ENCODE results near the gene RIN3.

Gene RIN3

GRCh38 chr14:92528486-92529100 is 15.0 kb downstream of the RIN3 start:
- DNase-seq (ENCODE audit: low spot score) = no peak

DNA sequence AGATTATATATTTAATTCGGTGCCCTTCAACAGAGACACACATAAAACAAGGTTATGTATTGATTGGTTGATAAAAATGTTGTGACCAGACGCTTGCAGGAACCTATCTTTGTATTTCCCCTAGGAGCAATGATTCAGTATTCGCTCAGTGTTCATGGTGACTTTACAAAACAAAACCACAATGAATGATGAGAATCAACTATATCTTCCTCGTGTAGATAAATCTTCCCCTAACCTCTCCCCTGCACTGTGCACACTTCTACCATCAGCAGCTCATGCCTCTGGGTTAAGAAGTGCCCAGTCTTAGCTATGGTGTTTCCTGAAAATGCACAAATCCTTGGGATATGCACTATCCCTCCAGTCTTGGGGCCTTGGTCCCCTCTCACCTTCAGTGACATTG is 16.3 kb downstream of the RIN3 start:
- no peak for DNase-seq (ENCODE audit: low spot score)

DNA sequence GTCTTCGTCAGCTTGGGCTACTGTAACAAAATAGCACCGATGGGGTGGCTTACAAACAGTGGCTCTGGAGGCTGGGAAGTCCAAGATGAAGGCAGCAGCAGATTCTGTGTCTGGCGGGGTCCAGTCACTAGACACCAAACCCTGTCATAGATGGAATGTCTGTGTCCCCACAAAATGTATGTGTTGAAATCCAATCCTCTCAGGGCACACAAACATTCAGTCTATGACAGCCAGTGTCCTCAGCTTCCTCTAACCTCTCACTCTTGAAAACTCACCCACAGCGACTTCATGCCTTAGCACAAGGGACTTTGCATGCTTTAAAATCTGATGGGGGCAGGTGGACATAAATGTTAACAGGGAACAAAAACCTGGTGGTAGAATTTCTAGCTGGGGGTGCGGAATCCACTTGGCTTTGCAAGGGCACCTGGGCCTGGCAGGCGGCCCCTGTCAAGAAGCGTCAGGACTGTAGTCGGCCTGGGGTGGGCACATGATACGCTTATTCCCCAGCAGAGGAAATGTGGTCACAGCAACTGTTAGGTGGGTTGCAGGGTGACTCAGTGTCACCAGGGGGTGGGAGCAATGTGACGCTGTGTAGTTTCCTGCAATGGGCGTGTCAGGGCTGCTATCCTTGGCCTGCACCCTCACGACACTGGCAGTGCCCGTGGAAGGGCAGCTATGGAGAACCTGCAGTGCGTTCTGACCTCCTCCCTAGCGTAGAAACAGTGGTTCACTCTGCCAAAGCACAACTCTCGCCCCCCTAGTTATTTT is 17.7 kb downstream of the RIN3 start:
- DNase-seq (ENCODE audit: low spot score) = no peak

DNA sequence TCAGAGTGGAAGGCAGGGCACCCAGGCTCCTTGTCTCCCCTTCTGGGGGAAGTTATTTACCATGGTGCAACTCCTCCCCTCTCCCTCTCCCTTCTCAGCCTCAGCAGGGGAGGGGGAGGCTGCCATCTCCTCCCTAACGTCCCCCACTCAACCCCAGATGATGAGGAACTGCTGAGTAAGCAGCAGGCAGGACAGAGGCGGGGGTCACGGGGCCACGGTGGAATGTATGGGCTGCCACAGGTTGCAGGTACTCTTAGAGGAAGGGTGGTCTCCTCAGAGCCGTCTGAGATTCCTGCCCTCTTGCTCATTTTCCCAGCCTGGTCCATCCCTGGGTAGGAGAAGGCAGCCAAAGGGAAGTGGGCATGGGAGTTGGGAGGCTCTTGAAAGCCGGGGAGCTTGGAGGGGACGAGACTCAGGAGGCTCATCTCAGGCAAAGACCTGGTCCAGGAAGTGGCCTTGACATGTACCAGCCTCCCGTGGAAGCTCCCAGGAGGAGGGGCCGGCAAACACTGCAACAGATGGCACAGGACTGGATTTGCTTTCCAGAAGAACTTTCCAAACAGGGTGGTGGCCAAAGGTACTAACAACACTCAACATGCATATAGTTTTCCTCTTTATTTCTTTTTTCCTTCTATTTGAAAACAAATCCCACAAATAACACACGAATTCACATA is 19.0 kb downstream of the RIN3 start:
- no peak for DNase-seq (ENCODE audit: low spot score)

DNA sequence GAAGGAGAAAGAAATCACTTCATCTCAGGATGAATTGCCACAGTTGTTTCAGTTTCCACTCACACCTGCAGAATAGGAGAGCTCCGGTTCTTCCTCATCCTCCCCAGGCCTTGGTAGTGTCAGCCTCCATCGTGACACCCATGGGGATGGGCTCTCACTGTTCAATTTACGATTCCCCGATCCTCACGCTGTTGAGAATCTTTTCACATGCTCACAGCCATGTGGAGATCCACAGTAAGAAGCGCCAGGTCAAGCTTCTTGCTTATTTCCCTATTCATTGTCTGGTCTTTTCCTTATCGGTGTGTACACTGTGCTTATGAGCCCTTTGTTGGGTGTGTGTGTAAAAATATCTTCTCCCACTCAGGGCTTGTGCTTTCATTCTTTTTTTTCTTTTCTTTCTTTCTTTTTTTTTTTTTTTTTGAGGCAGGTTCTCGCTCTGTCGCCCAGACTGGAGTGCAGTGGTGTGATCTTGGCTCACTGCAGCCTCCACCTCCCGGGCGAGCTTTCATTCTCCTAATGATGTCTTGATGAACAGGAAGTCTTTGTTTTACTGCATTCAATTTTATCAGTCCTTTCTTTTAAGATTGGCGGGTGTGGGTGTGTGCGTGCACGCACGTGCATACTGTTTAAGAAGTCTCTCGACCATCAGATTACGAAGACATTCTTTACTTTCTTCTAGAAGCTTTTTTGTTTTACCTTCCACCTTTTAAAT is 21.5 kb downstream of the RIN3 start:
- DNase-seq (ENCODE audit: low spot score) = no peak

DNA sequence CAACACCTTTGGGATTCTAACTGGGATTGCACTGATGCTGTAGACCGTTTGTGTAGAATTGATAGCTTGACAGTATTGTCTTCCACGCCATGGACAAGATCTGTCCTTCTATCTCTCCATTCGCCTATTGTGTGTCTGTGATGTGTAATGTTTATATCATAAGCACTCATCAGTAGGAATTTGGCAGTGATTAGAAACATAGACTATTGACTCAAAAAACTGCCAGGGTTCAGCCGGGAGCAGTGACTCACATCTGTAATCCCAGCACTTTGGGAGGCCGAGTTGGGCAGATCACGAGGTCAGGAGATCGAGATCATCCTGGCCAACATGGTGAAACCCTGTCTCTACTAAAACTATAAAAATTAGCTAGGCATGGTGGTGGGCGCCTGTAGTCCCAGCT is 22.6 kb downstream of the RIN3 start:
- DNase-seq (ENCODE audit: low spot score) = peak; percentile 68

- no peak for DNase-seq (ENCODE audit: low spot score)
These were observed 24.9 kb downstream of the RIN3 start for GRCh38 chr14:92538412-92538985.

DNA sequence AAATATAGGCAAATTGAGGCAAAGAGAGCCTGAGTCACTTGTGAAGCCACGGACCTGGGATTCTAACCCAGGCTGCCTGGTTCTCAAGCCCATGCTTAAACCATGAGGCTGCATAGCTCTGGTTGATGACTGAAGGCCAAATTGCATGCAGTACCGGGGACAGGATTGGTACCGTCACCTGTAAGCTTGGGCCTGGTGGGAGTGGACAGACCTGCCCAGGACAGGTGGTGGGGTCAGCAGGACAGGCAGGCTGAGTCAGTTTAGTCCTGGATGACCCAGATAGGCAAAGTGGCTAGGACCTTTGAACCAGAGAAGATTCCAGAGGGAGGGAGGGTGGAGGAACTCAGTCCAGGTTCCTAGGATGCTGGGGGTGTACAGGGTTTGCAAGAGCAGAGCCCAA is 25.8 kb downstream of the RIN3 start:
- DNase-seq (ENCODE audit: low spot score) = no peak

- DNase-seq (ENCODE audit: low spot score) = no peak
These were observed 26.3 kb downstream of the RIN3 start for GRCh38 chr14:92539875-92540274.

DNA sequence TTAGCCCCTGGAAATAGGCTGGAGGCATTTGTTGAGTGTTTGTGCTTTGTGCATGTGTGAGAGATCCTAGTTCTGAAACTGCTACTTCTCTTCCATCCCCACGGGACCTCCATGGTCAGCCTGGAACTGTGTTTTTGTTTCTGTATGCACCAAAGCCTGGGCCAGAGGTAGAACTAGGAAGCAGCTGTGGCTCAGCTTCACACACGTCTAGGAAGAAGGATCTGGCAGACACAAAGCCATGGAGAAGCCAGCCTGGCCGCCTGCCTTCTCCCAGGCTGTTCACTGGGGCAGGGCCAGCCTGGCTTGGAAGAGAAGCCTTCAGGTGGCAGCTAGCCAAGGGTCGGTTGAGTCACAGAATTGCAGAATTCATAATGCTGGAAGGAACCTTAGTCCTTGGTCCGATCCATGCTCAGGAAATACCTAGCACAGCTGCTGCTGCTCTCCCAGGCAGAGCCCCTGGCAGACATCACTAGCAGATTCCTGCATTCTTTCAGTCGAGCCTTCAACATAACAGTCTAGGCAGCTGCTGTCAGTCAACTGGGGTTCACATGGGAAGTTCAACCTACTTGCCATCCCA is 27.0 kb downstream of the RIN3 start:
- DNase-seq (ENCODE audit: low spot score) = peak; percentile 90

DNA sequence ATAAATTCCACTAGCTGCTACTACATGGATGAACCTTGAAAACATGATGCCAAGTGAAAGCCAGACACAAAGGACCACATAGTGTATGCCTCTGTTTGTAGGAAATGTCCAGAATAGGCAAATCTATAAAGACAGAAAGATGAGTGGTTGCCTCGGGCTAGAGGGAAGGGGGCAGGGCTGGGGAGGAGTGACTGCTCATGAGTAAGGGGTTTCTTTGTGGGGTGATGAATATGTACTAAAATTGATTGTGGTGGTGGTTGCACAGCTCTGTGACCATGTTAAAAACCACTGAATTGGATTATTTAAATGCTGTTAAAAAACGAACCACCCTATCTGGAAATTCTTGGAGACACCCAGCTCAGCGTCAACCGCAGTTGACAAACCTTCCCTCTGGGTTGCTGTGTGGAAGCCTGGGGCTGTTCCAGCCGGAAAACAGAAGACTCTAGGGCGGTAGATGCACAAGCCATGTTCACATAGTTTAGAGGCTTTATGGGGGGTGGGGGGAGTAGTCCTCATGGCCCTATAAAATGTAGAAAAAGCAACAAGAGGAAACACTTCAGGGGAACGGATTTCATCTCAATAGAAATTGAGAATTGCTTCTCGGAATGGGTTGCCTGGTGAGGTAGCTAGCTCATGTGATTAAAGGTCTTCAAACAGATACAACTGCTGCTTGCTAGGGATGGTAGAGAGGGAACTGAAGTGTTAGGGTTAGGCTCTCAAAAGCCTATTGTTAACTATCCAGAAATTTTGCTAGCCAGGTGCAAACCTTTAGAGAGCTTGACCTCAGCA is 29.4 kb downstream of the RIN3 start:
- no peak for DNase-seq (ENCODE audit: low spot score)

DNA sequence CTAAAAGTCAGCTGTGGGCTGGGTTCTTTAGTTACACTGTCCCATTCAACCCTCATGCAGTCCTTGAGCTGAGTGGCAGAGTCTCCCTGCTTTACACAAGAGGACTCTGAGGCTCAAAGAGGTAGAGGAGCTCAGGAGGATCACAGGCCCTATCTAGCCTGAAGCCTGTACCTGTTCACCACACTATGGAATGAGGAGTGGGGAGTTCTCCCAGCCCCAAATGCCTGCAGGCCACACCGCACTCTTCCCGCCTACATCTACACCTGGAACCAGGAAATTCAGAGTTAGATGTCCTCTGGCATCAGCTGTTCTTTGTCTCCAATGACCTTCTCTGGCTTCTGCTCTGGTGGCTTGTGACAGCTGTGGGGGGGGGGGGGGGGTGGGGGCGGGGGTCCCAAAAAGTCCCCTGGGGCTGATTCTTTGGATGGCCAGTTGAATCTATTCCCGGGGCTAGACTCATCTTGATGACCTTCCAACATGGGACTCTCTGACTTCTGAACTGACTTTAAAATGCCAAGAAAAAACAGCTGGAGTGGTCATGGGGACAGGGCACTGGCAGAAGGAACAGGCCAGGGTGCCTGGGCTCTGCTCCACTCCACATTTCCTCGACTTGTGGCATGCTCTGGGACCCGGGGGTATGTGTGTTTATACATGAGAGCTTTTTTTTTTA is 30.6 kb downstream of the RIN3 start:
- no peak for DNase-seq (ENCODE audit: low spot score)

GRCh38 chr14:92546347-92547053 is 32.9 kb downstream of the RIN3 start:
- DNase-seq (ENCODE audit: low spot score) = no peak

GRCh38 chr14:92549105-92549858 is 35.7 kb downstream of the RIN3 start:
- peak; percentile 10 for DNase-seq (ENCODE audit: low spot score)

GRCh38 chr14:92549859-92550230 is 36.3 kb downstream of the RIN3 start:
- DNase-seq (ENCODE audit: low spot score) = peak; percentile 37

- DNase-seq (ENCODE audit: low spot score) = no peak
These were observed 37.7 kb downstream of the RIN3 start for GRCh38 chr14:92551044-92551841.

GRCh38 chr14:92552066-92552465 is 38.5 kb downstream of the RIN3 start:
- DNase-seq (ENCODE audit: low spot score) = no peak

- DNase-seq (ENCODE audit: low spot score) = peak; percentile 49
These were observed 39.9 kb downstream of the RIN3 start for GRCh38 chr14:92553438-92553837.
